GM21825 (cell line): ENCODE data around the gene IL20RA.
"Not testable (repeated sequence)": the region's sequence is repeated elsewhere in the genome, so short reads cannot be mapped to it uniquely, and the experiment has no call there.

Experiments
- ATAC-seq: cut with Tn5 transposase; IDR thresholded peaks from one replicate; pipeline ENCODE4 v1.9.1; 2021; ENCODE audit warnings: mild to moderate bottlenecking, moderate library complexity; ENCODE audit not compliant: unreplicated experiment

IL20RA gene, protein sequence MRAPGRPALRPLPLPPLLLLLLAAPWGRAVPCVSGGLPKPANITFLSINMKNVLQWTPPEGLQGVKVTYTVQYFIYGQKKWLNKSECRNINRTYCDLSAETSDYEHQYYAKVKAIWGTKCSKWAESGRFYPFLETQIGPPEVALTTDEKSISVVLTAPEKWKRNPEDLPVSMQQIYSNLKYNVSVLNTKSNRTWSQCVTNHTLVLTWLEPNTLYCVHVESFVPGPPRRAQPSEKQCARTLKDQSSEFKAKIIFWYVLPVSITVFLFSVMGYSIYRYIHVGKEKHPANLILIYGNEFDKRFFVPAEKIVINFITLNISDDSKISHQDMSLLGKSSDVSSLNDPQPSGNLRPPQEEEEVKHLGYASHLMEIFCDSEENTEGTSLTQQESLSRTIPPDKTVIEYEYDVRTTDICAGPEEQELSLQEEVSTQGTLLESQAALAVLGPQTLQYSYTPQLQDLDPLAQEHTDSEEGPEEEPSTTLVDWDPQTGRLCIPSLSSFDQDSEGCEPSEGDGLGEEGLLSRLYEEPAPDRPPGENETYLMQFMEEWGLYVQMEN

DNA sequence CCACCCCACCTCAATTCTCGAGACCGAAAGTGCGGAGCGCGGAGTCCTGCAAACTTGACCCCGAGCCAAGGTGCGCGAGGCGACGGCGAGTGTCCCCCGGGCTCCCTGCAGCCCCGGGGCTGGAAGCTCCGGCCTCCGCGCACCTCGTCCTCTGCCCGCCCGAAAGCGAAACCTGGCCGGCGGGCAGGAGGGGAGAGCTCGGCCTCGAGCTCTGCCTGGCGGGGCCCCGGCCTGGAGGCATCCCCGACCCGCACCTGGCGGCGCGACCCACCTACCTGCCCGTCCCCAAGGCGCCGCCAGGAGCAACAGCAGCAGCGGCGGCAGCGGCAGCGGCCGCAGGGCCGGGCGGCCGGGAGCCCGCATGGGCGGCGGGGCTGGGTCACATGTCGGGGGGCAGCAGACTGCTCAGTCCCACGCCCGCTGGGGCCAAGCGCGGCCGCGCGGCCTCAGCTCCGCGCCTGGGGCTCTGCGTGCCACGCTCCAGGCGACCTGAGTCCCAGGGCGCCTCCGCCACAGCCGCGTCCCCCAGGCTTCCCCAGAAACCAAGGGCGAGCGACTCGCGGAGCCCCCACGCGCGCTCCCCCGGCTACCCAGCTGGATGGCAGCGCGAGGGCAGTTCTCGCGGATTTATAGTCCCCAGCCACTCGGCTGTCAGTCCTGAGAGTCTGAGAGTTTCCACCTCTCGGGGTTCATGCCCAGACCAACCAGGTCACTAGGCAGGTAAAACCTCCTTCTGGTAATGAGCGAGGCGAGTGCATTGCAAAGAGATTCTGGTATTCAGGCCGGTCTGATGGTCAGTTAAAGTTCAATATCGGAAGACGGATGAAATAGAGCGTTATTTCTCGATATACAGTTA is at the start of gene IL20RA:
Gene IL20RA (minus strand): TSS at position 600 of the 856 bp plus-strand sequence. CDS start 237 bp downstream, at position 363.
- ATAC-seq, result no peak

DNA sequence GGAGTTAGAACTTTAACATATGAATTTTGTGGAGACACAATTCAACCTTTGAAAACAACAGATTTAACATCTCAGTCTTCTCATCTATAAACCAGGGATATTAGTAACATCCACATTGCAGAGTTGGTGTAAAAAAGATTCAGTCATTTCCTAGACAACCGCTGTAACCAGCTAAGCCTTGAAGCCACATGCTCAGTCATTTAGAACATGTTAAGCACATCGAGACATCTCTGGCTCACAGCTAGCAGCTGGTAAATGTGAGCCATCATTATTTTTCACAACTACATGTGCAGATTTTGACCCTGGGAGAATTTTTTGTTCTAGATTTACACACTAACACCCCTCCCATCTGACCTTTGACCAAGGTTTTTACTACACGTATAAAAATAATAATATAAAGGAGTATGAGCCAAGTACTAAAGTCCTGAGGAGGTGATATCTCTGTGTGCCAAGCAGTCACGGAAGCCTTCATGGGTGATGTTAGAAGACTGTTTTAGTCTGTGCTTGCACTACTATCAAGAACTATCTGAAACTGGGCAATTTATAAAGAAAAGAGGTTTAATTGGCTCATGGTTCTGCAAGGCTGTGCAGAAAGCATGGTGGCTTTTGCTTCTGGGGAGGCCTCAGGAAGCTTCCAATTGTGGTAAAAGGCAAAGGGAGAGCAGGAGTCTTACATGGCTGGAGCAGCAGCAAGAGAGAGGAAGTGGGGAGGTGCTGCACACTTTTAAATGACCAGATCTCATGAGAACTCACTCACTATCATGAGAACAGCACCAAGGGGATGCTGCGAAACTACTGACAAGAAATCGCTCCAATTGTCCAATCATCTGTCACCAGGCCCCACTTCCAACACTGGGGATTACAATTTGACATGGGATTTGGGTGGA is 48.7 kb upstream of the IL20RA start:
- no peak for ATAC-seq

DNA sequence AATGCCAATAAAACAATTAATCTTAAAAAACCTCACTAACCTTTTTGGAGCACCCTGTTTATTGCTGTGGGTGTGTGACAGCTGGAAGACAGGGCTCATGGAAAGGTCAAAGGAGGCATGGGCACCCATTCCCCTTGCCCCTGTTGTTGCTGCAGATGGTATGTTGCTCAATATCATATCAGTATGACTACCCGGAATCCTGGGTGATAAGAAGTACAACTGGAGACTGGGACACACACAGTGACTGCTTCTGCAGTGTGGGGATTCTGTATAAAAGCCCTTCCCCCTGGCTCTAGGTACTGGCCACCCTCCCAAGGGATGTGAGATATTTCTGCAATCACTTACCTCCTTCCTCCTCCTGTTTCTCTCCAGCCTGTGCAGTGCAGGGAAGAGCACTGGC is 47.3 kb upstream of the IL20RA start:
- no peak for ATAC-seq

DNA sequence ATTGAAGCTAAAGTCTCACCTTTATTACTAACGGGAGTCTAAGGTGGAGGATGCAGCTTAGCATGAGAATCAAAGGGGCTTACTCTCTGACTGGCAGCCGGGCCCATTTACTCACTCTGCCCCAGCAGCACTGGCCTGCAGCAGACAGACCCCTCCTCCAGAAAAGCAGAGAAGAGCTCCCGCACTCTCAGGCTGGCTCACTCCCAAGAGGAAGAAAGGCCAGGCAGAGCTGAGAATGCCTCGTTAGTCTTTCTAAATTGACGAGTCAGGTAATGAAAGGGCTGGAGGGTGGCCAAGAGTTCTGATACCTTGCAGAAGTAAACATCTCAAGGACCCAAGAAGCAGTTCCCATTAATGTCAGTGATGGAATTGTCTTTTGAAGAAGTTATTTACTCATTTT is 44.5 kb upstream of the IL20RA start:
- no peak for ATAC-seq

DNA sequence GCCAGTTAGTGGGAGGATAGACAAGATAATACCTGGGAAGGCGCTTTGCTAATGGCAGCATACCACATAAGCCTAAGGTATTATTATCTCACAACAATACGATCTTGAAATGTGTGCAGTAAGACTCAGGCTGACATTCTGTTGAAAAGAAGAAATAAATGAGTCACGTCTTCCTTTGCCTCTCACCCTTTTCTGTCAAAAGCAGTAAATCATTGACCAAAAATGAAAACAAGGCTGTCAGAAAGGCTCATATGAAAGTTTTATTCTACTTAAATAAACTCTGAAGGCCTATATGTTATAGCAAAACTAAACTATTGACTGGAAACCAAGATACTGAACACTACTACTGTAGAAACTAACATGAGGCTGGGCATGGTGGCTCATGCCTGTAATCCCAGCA is 43.1 kb upstream of the IL20RA start:
- ATAC-seq, result no peak

DNA sequence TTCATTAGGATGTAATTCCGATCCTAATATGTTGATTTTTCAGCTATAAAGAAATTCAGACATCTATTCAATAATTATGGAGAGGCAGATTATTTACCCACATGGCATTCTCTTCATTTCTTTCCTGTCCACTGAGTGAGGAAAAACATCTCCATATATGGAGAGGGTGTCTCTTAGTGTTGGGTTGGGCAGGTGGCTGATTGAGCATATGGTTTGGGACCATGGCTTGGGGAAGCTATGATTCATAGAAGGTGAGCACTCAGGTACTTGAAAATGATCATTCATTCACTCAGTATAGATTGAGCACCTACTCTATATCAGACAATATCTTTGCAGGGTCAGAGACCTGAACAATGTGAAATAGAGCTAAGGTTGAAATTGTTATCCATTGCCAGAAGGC is 41.3 kb upstream of the IL20RA start:
- no peak for ATAC-seq

DNA sequence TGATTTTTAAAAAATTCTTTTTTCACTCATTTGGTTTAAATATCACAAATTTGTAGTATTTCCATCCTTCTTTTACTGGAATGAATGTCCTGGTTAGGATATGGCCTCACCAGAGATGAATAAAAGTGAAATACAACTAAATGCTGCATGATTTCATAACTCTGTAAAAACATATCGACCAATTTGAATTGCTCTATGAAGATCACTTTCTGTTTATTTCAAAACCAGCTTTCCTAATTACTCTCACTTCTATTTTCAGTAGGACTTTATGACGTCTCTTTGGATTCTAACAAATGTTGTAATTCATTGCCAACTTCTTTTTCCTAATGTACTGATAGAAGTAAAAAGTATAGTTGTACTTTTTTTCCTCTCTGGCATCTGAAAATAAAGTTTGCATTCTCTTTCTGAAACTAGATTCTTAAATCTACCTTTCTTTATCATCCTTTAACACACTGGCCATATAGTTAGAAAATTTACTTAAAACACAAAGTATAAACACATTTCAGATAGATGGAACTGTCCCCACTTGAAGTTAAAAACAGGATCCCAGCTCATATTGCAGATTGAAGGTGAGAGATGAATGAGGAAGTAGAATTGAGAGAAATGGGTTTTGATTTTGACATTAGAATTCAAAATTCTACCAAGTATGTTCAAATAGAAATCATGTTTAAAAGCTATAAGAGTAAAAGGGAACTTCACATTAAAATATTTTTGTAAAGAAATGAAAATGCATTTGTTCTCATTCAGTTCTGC is 40.3 kb upstream of the IL20RA start:
- no peak for ATAC-seq

DNA sequence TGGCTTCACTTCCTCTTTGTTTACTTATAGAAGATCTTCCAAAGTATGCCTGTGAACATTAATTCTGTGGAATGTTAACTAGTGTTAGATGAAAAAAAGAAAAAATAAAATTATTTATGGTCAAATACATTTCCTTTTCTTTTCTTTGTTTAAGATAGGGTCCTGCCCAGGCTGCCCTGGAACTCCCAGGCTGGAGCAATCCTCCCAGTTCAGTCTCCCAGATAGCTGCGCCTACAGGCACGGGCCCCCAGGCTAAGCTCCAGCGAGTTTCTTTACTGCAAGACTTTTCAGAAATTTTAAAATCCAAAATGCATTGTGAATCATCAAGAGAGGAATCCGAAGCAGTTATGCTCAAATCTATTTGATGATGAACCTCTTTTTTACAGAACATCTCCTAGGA is 39.3 kb upstream of the IL20RA start:
- no peak for ATAC-seq

DNA sequence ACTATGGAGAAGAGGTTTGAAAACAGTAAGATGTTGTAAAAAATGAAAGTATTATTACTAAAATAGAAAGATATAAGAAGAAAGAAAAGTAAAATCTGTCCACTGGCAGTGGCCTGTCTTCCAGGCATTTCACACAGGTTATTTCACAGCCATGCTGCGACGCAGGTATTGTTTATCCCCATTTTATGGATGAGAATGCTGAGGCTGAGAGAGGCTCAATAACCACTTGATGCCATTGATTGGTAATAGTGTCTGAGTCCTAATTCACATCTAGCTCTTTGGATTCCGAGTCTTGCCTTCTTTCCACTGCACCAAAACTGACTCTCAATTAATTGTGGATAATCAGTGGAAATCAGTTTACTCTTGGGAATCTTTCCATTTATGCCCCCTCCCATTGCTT is 37.2 kb upstream of the IL20RA start:
- no peak for ATAC-seq

DNA sequence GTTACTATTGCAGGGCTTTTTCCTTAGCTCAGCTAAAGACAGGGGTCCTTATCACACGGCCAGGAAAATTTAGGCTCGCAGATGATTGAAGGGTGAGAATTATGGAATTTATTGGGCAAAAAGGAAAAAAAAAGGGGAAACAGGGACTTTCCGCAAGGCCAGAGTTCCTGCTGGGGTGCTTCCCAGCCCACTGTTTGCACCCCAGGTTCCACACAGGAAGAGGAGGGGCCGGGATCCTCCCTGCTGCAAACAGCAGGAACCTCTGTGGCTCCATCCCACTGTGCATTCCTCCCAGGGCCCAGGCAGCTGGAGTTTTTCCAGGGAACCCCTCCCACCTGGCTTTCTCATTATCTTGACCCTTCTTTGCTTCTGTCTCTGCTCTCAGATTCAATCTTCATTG is 35.9 kb upstream of the IL20RA start:
- ATAC-seq, result no peak

DNA sequence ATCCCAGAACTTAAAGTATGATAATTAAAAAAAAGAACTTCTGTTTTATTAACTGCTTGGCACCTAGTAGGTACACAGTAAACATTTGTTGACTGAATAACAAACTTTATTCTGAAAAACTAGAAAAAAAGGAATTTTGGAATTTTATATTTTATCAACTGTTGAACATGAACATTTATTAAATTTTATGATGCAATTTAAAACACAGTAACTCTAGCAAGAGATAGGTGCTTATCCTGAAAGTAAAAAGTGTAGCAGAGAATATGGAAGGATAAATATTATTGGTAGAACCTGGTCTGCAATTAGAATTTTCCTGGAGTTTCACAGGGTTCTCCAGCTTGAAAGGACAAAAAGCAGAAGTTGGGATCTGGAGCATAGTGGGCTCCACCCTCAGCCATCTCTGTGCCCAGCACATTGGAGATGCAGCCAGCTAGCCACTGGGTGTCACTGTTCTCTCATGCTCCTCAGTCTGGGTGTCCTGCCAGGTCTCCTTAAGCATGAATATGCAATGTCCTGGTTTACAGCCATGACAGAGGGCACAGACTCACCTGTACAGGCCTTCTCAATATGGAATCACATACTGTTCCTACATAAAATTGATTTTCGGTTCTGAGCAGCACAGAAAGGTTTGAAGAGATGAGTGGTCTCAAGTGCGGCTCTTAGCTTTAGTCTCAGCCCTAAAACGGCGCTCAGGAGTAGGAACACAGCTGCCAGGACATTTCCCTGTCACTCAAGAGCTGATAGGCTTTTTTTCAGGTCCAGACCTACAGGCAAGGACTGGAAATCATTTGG is 31.7 kb upstream of the IL20RA start:
- peak; percentile 99 for ATAC-seq

DNA sequence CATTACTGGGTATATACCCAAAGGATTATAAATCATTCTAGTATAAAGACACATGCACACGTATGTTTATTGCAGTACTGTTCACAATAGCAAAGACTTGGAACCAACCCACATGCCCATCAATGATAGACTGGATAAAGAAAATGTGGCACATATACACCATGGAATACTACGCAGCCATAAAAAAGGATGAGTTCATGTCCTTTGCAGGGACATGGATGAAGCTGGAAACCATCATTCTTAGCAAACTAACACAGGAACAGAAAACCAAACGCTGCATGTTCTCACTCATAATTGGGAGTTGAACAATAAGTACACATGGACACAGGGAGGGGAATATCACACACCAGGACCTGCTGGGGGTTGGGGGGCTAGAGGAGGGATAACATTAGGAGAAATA is 31.0 kb upstream of the IL20RA start:
- not testable (repeated sequence) for ATAC-seq

DNA sequence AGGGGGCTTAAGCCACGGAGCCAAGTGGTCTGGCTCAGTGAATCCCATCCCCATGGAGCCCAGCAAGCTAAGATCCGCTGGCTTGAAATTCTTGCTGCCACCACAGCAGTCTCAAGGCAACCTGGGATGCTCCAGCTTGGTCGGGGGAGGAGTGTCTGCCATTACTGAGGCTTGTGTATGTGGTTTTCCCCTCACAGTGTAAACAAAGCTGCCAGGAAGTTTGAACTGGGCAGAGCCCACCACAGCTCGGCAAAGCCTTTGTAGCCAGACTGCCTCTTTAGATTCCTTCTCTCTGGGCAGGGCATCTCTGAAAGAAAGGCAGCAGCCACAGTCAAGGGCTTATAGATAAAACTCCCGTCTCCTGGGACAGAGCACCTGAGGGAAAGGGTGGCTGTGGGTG is 25.5 kb upstream of the IL20RA start:
- ATAC-seq, result no peak

DNA sequence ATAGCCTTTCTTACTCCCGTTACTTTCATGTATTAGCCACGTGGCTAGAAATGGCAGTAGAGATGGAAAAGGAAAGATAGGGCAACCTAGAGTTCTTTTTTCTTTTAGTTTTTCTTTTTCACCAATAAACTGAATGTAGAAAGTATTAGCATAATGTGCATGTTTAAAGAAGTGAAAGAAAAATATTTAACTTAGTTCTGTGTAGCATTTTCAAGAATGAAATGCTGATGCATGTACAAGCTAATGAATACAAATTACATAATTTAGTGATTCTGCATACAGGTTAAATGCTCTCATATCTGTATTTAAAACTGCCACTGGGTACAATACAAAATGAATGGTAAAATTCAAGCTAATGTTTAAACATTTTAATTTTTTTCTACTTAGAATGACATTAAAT is 22.6 kb upstream of the IL20RA start:
- no peak for ATAC-seq

DNA sequence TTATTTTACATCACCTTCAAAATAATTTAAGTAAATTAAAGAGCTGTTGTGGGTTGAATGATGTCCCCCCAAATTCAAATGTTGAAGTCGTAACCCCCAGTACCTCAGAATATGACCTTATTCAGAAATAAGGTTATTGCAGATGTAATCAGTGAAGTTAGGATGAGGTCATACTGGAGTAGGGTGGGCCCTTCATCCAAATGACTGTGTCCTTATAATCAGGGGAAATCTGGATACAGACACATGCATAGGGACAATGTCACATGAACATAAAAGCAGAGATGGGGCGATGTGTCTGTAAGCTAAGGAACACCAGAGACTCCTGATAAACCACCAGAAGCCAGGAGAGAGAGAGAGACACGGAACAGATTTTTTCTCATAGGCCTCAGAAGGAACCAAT is 13.3 kb upstream of the IL20RA start:
- ATAC-seq, result no peak

DNA sequence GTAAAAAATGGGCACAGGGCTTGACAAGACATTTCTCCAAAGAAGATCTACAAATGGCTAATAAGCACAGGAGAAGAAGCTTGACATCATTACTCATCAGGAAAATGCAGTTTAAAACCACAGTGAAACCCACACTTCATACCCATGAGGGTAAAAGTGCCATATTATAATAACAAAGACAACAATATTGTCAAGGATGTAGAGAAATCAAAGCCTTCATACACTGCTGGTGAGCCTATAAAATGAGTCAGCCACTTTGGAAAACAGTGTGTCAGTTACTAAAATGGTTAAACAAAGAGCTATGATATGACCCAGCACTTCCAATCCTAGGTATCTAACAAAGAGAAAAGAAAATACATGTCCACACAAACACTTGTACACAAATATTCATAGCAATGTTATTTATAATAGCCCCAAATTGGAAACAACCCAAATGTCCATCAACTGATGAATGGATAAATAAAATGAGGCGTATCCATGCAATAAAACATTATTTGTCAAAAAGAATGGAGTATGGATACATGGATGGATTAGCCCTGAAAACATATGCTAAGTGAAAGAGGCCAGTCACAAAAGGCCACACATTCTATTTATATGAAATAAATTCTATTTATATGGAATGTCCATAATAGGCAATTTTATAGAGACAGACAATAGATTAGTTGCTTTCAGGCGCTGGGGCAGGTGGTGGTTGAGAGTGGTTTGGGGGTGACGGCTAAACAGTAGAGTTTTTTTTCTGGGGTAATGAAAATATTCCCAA is 11.5 kb upstream of the IL20RA start:
- ATAC-seq, result no peak

DNA sequence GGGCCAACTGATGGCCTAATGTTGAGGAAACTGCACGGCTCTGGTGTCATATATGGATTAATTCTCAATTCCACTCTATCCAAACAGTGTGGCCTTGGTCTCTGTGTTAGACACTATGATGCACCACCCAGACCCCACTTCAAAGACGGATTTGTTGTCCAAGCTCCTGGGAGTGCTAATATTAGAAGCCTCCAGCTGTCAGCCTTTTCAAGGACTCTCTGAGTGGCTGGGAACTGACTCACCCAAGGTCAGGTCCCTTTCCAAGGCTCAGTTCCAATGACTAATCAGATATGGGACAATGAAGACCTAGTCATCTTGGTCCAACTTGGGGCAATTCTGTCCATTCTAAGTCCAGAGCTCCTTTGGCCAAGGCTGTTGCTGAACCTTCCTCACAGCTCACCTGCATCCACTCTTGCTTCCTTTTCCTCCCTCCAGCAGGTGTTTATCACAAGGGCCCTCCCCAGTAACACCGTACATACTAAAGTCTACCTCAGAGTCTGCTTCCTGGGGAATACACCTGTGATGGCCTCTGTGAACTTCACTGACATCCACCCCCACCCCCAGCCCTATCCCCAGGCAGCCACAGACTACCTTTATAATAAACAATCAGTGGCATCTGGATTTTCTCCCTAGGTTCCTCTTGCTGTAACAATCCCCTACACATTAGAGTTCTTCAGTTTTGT is 7.2 kb upstream of the IL20RA start:
- no peak for ATAC-seq

DNA sequence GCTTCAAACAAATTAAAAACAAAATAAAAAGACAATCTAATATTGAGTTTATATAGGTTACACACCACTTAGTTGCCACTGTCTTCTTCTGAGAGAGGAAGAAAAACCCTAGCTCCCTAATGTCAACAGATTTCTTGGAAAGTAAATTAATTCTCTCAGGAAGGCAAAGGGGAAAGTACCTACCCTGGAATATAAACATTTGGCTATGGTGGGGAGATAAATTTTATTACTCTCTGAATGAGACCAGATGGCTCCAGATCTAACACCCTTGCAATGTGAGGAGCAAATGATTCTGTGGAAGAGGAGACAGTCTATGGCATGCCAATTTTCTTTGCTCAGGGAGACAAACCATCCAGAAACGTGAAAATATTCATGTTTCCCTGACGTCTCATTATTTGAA is 4.3 kb upstream of the IL20RA start:
- no peak for ATAC-seq
